Stimulated activated naive CD4-positive, alpha-beta T cell treated with Interleukin-2 at 50 U/mL for 16 hours (primary cell): ENCODE results near the gene ADRB1.

Source experiments
- DNase-seq: peaks from one replicate; lab custom pipeline; 2025; lab: John Stamatoyannopoulos, UW

ADRB1 gene

GRCh38 chr10:114057855-114058254 is 14.2 kb downstream of the ADRB1 start:
- no peak for DNase-seq

GRCh38 chr10:114058297-114058696 is 14.6 kb downstream of the ADRB1 start:
- no peak for DNase-seq

GRCh38 chr10:114059561-114059960 is 15.9 kb downstream of the ADRB1 start:
- no peak for DNase-seq

GRCh38 chr10:114060456-114060855 is 16.8 kb downstream of the ADRB1 start:
- DNase-seq, result no peak

GRCh38 chr10:114061148-114061547 is 17.5 kb downstream of the ADRB1 start:
- no peak for DNase-seq

GRCh38 chr10:114061789-114062188 is 18.1 kb downstream of the ADRB1 start:
- DNase-seq, result no peak

- DNase-seq, result no peak
These were observed 20.7 kb downstream of the ADRB1 start for GRCh38 chr10:114064151-114065048.

GRCh38 chr10:114065049-114065435 is 21.4 kb downstream of the ADRB1 start:
- DNase-seq, result no peak

- DNase-seq, result no peak
These were observed 24.5 kb downstream of the ADRB1 start for GRCh38 chr10:114068054-114068707.

- no peak for DNase-seq
These were observed 27.0 kb downstream of the ADRB1 start for GRCh38 chr10:114070710-114071109.

- DNase-seq, result no peak
These were observed 27.5 kb downstream of the ADRB1 start for GRCh38 chr10:114071178-114071577.

- no peak for DNase-seq
These were observed 29.9 kb downstream of the ADRB1 start for GRCh38 chr10:114073395-114074186.

- DNase-seq, result no peak
These were observed 31.4 kb downstream of the ADRB1 start for GRCh38 chr10:114075093-114075492.

GRCh38 chr10:114077347-114077746 is 33.7 kb downstream of the ADRB1 start:
- no peak for DNase-seq

- no peak for DNase-seq
These were observed 34.2 kb downstream of the ADRB1 start for GRCh38 chr10:114077815-114078219.

GRCh38 chr10:114078346-114078745 is 34.7 kb downstream of the ADRB1 start:
- DNase-seq, result no peak

GRCh38 chr10:114079421-114079820 is 35.8 kb downstream of the ADRB1 start:
- DNase-seq, result no peak

- DNase-seq, result no peak
These were observed 38.4 kb downstream of the ADRB1 start for GRCh38 chr10:114081911-114082583.

- DNase-seq, result no peak
These were observed 39.4 kb downstream of the ADRB1 start for GRCh38 chr10:114083040-114083439.

- no peak for DNase-seq
These were observed 40.5 kb downstream of the ADRB1 start for GRCh38 chr10:114084215-114084614.

GRCh38 chr10:114087255-114087654 is 43.6 kb downstream of the ADRB1 start:
- DNase-seq, result no peak

GRCh38 chr10:114087655-114088054 is 44.0 kb downstream of the ADRB1 start:
- no peak for DNase-seq
